Transverse colon (tissue), 3 donors: ENCODE data around the gene ALPK3.

Experiments used
- EP300 ChIP-seq: sonication (generic); formaldehyde crosslinking; IDR thresholded peaks from one replicate; pipeline ENCODE4 v1.6.1; 2017; ENCODE audit warnings: antibody characterized with exemption, low read depth
- POLR2A ChIP-seq: fragments of 450-650 bp; IDR thresholded peaks from one replicate; pipeline ENCODE4 v1.6.1; 2016; ENCODE audit warnings: antibody characterized with exemption, mild to moderate bottlenecking, moderate library complexity
- TF ChIP-seq, protein P1 (sequence below), 5 experiments: fragments of 200-600 bp in 3 of 5; fragments of 450-650 bp in 2 of 5; sonication (generic) in 3 of 5; IDR thresholded peaks; 1 replicate in 2 of 5; 2 replicates in 3 of 5; pipeline ENCODE4 v1.5.1; 2016 to 2017; ENCODE audit warnings: antibody characterized with exemption in 5 of 5, inconsistent platforms in 3 of 5, mild to moderate bottlenecking in 2 of 5, moderate library complexity in 1 of 5

DNA sequence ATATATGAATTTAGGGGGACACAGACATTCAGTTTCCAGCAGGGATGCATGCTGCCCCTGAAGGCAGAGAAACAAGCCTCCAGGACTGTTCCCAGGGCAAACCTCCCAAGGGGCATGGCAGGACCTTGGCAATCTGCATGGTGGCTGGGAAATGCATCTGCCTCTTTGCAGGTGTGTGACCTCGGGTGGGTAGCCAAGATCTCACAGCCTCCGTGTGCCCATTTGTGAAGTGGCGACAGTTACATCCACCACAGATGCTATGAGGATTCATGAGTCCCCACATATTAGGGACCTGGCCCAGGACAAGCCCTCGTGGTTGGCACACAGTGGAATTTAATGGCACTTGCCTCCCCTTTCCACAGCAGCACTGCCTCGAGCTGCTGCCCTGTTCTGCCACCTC is 97.2 kb downstream of the ALPK3 start:
- no peak for TF ChIP-seq EP300
- TF ChIP-seq, protein P1, sequence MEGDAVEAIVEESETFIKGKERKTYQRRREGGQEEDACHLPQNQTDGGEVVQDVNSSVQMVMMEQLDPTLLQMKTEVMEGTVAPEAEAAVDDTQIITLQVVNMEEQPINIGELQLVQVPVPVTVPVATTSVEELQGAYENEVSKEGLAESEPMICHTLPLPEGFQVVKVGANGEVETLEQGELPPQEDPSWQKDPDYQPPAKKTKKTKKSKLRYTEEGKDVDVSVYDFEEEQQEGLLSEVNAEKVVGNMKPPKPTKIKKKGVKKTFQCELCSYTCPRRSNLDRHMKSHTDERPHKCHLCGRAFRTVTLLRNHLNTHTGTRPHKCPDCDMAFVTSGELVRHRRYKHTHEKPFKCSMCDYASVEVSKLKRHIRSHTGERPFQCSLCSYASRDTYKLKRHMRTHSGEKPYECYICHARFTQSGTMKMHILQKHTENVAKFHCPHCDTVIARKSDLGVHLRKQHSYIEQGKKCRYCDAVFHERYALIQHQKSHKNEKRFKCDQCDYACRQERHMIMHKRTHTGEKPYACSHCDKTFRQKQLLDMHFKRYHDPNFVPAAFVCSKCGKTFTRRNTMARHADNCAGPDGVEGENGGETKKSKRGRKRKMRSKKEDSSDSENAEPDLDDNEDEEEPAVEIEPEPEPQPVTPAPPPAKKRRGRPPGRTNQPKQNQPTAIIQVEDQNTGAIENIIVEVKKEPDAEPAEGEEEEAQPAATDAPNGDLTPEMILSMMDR (IDR thresholded peaks at IDR 0.05), result no peak
- TF ChIP-seq POLR2A, result no peak
